Activated CD4-positive, alpha-beta T cell treated with anti-CD3 and anti-CD28 coated beads for 48 hours (primary cell): Measurements from ENCODE around the gene SMIM44.
"Not testable (repeated sequence)": the region's sequence is repeated elsewhere in the genome, so short reads cannot be mapped to it uniquely, and the experiment has no call there.

Experiments used
- DNase-seq: peaks from one replicate; pipeline ENCODE4 v3.0.0-alpha.2; 2020

SMIM44 gene

GRCh38 chr19:3517638-3518037 is 34.4 kb upstream of the SMIM44 start:
- DNase-seq = no peak

GRCh38 chr19:3516675-3517207 is 33.5 kb upstream of the SMIM44 start:
- DNase-seq = peak; percentile 49

GRCh38 chr19:3515891-3516422 is 32.7 kb upstream of the SMIM44 start:
- no peak for DNase-seq

- DNase-seq = no peak
These were observed 31.7 kb upstream of the SMIM44 start for GRCh38 chr19:3514930-3515329.

GRCh38 chr19:3513229-3514140 is 30.2 kb upstream of the SMIM44 start:
- DNase-seq = no peak

GRCh38 chr19:3512562-3513228 is 29.5 kb upstream of the SMIM44 start:
- no peak for DNase-seq

- DNase-seq = no peak
These were observed 28.4 kb upstream of the SMIM44 start for GRCh38 chr19:3511506-3512251.

GRCh38 chr19:3510727-3511126 is 27.5 kb upstream of the SMIM44 start:
- DNase-seq = no peak

GRCh38 chr19:3509566-3509989 is 26.3 kb upstream of the SMIM44 start:
- DNase-seq = peak; percentile 71

GRCh38 chr19:3508771-3509535 is 25.7 kb upstream of the SMIM44 start:
- DNase-seq = no peak

- not testable (repeated sequence) for DNase-seq
These were observed 24.9 kb upstream of the SMIM44 start for GRCh38 chr19:3508121-3508661.

GRCh38 chr19:3507371-3508120 is 24.3 kb upstream of the SMIM44 start:
- peak; percentile 36 for DNase-seq

GRCh38 chr19:3506384-3507340 is 23.4 kb upstream of the SMIM44 start:
- peak; percentile 43 for DNase-seq

GRCh38 chr19:3505598-3506383 is 22.6 kb upstream of the SMIM44 start, which contains the start of gene FZR1:
TSS of gene FZR1 (plus strand) at chr19:3506311. CDS start at chr19:3522990, 16,679 bp downstream.
- DNase-seq = peak; percentile 100

GRCh38 chr19:3504735-3505134 is 21.5 kb upstream of the SMIM44 start:
- no peak for DNase-seq

- no peak for DNase-seq
These were observed 19.9 kb upstream of the SMIM44 start for GRCh38 chr19:3503036-3503572.

- DNase-seq = no peak
These were observed 18.5 kb upstream of the SMIM44 start for GRCh38 chr19:3501780-3502179.

GRCh38 chr19:3500429-3501101 is 17.3 kb upstream of the SMIM44 start, which contains the start of gene DOHH:
TSS of gene DOHH (minus strand) at chr19:3500674. CDS start at chr19:3496814, 3,860 bp downstream.
- peak; percentile 98 for DNase-seq
